GM12878 (cell line): ENCODE data around the gene IKZF1. TPM values are rescaled to one million over a fixed set of nuclear protein-coding genes. Genes with fewer than 3 reads are reported as not detected.
A peak's percentile ranks its signal among the peaks of the same experiment; 100 is the strongest.

Experiments used
- ATAC-seq: fragments of 200-7000 bp; cut with Tn5 transposase; 3 replicates; pipeline ENCODE4 v1.9.1; 2020; ENCODE audit warnings: mild to moderate bottlenecking, moderate library complexity
- BruUV-seq: library from RNA; stranded (reverse); fragments of 400-500 nt; replicated peaks from 2 replicates; lab custom pipeline; 2021; lab: Mats Ljungman, UMichigan
- CTCF ChIA-PET: fragments of 300-600 bp; sonication (Branson Sonifier 250); formaldehyde crosslinking; extraction: SDS; loops from one replicate; lab custom pipeline; 2021; ENCODE audit warnings: inconsistent platforms; lab: Yijun Ruan, JAX
- POLR2A ChIA-PET: fragments of 350-600 bp; formaldehyde crosslinking; extraction: SDS; loops from one replicate; lab custom pipeline; 2021; ENCODE audit warnings: inconsistent platforms; lab: Charles Lee
- RAD21 ChIA-PET: fragments of 300-600 bp; sonication (Branson Sonifier 250); formaldehyde crosslinking; loops from one replicate; lab custom pipeline; 2023; ENCODE audit warnings: antibody characterized with exemption; ENCODE audit not compliant: unreplicated experiment; lab: Charles Lee
- SMC1A ChIA-PET: fragments of 300-600 bp; sonication (Branson Sonifier 250); formaldehyde crosslinking; loops from one replicate; lab custom pipeline; 2023; ENCODE audit not compliant: unreplicated experiment, uncharacterized antibody; lab: Charles Lee
- DNase-seq: peaks from one replicate; pipeline ENCODE4 v3.0.0-alpha.2; 2011; ENCODE audit warnings: low read depth, low spot score
- FAIRE-seq: peaks from 3 replicates; lab custom pipeline; 2011; peaks lifted over from hg19 to GRCh38; lab: Jason Lieb, UNC
- H2AFZ ChIP-seq: 2 replicates; pipeline ENCODE4 v1.6.0; 2011; ENCODE audit warnings: low read depth, low read length, control low read depth; ENCODE audit not compliant: control insufficient read depth
- H3K27ac ChIP-seq: 2 replicates; pipeline ENCODE4 v1.5.1; 2011; ENCODE audit warnings: control low read depth; ENCODE audit not compliant: control insufficient read depth, insufficient read depth
- H3K27me3 ChIP-seq, 2 experiments: replicated peaks in 1 of 2; 2 replicates each; pipeline versions ENCODE4 v1.6.0 to v1.6.1; 2011; ENCODE audit warnings: low read length in 1 of 2; ENCODE audit not compliant: control insufficient read depth in 2 of 2, insufficient read depth in 2 of 2
- H3K36me3 ChIP-seq, 2 experiments: 2 replicates each; pipeline ENCODE4 v1.5.1; 2011; ENCODE audit warnings: low read length in 1 of 2; ENCODE audit not compliant: control insufficient read depth in 2 of 2, insufficient read depth in 2 of 2
- H3K4me1 ChIP-seq: 2 replicates; pipeline ENCODE4 v1.6.1; 2011; ENCODE audit warnings: mild to moderate bottlenecking, low read length, moderate library complexity, mixed read lengths; ENCODE audit not compliant: control insufficient read depth, insufficient read depth
- H3K4me2 ChIP-seq: 2 replicates; pipeline ENCODE4 v1.6.0; 2011; ENCODE audit warnings: control low read depth; ENCODE audit not compliant: control insufficient read depth, insufficient read depth
- H3K4me3 ChIP-seq: fragments of 200-600 bp; sonication (generic); 2 replicates; pipeline ENCODE4 v1.5.1; 2016
- H3K79me2 ChIP-seq: 2 replicates; pipeline ENCODE4 v1.6.0; 2011; ENCODE audit warnings: low read length; ENCODE audit not compliant: control insufficient read depth, insufficient read depth
- H3K9ac ChIP-seq: 2 replicates; pipeline ENCODE4 v1.8.0; 2011; ENCODE audit warnings: low read length, control low read depth, mixed read lengths; ENCODE audit not compliant: control insufficient read depth, insufficient read depth
- H3K9me3 ChIP-seq: replicated peaks from 3 replicates; pipeline ENCODE4 v1.5.1; 2011; ENCODE audit warnings: mild to moderate bottlenecking, low read length; ENCODE audit not compliant: control insufficient read depth, insufficient read depth
- H4K20me1 ChIP-seq: 2 replicates; pipeline ENCODE4 v1.6.0; 2011; ENCODE audit not compliant: control insufficient read depth, insufficient read depth
- BCL11A ChIP-seq: IDR thresholded peaks from 2 replicates; pipeline ENCODE4 v1.6.1; 2011; ENCODE audit warnings: low read depth, low read length
- CHD2 ChIP-seq: IDR thresholded peaks from 2 replicates; pipeline ENCODE4 v1.6.1; 2011; ENCODE audit warnings: low read depth, low read length, improper control_type of control experiment, borderline replicate concordance
- CREB1 ChIP-seq: IDR thresholded peaks from 2 replicates; pipeline ENCODE4 v1.6.1; 2012; ENCODE audit warnings: low read depth, mild to moderate bottlenecking, inconsistent platforms
- GATAD2B ChIP-seq: fragments of 450-650 bp; conservative IDR thresholded peaks from 2 replicates; pipeline ENCODE4 v1.6.1; 2017; ENCODE audit warnings: low read depth, mild to moderate bottlenecking, moderate library complexity
- IKZF1 ChIP-seq: fragments of 450-650 bp; conservative IDR thresholded peaks from 2 replicates; pipeline ENCODE4 v1.6.1; 2017; ENCODE audit warnings: antibody characterized with exemption, mild to moderate bottlenecking
- MEF2B ChIP-seq: fragments of 450-650 bp; IDR thresholded peaks from 2 replicates; pipeline ENCODE4 v1.6.1; 2018; ENCODE audit warnings: mild to moderate bottlenecking, moderate library complexity; ENCODE audit not compliant: partially characterized antibody, poor library complexity, severe bottlenecking
- NBN ChIP-seq: fragments of 450-650 bp; IDR thresholded peaks from 2 replicates; pipeline ENCODE4 v1.6.1; 2016
- POLR2A ChIP-seq: IDR thresholded peaks from 2 replicates; pipeline ENCODE4 v1.6.1; 2011; ENCODE audit warnings: low read depth, mild to moderate bottlenecking, low read length
- POU2F2 ChIP-seq: IDR thresholded peaks from 3 replicates; pipeline ENCODE4 v1.6.1; 2011; ENCODE audit warnings: low read depth, mild to moderate bottlenecking, low read length, borderline replicate concordance
- TCF12 ChIP-seq: IDR thresholded peaks from 2 replicates; pipeline ENCODE4 v1.6.1; 2011; ENCODE audit warnings: low read depth, mild to moderate bottlenecking, low read length
- YBX1 ChIP-seq: fragments of 450-650 bp; IDR thresholded peaks from 2 replicates; pipeline ENCODE4 v1.6.1; 2016; ENCODE audit warnings: antibody characterized with exemption
- ZBTB33 ChIP-seq: fragments of 450-650 bp; IDR thresholded peaks from 2 replicates; pipeline ENCODE4 v1.6.1; 2017; ENCODE audit warnings: mild to moderate bottlenecking
- WGBS: methylation state at CpG from one replicate; pipeline ENCODE4 v1.1.6; 2016; ENCODE audit warnings: low lambda C conversion rate; ENCODE audit not compliant: insufficient replicate concordance, insufficient coverage; ENCODE audit errors: missing lambda C conversion rate; 5-methylcytosine and 5-hydroxymethylcytosine counted together
- in situ Hi-C: fragments of 300-500 bp; cut with MboI; formaldehyde crosslinking; loops from 9 replicates; pipeline ENCODE4 v1.14.3; 2018; ENCODE audit warnings: mixed read lengths
- intact Hi-C: fragments of 100-400 bp; cut with micrococcal nuclease; formaldehyde crosslinking; loops from one replicate; pipeline ENCODE4 v1.14.2; 2022; ENCODE audit not compliant: unreplicated experiment
- polyA plus RNA-seq, 11 experiments: library from polyadenylated mRNA; depleted of rRNA in 4 of 11; unstranded in 6 of 11; stranded (reverse) in 5 of 11; fragments of >200 nt; fragmentation: Nextera tagmentation in 4 of 11; fragmentation: Illumina TruSeq in 1 of 11; extraction: Ambion mirVana in 4 of 11; extraction: Trizol in 1 of 11; gene quantifications; 1 replicate in 1 of 11; 2 replicates in 10 of 11; pipeline versions ENCODE4 v1.2.1 to v1.2.3, GENCODE V29; 2011 to 2016; ENCODE audit warnings: inconsistent platforms in 2 of 11, missing spikeins in 2 of 11, low read depth in 1 of 11
- total RNA-seq, 4 experiments: library from RNA; depleted of rRNA in 3 of 4; stranded (reverse); fragments of >200 nt in 3 of 4; fragmentation: Illumina TruSeq in 1 of 4; extraction: Trizol in 1 of 4; gene quantifications; 2 replicates each; pipeline versions ENCODE4 v1.2.1 to v1.2.3, GENCODE V29; 2013 to 2021
- TF ChIP-seq, protein P1 (sequence below): fragments of 450-650 bp; IDR thresholded peaks from 2 replicates; pipeline ENCODE4 v1.6.1; 2016; ENCODE audit warnings: mild to moderate bottlenecking, moderate library complexity, borderline replicate concordance

IKZF1 gene
- total and polyA plus RNA-seq, 10 of the 15 experiments (the other 5 are each of a cell fraction or from before 2014, with no cell fraction given) = 27.2 to 125 (median 71.6) TPM

DNA sequence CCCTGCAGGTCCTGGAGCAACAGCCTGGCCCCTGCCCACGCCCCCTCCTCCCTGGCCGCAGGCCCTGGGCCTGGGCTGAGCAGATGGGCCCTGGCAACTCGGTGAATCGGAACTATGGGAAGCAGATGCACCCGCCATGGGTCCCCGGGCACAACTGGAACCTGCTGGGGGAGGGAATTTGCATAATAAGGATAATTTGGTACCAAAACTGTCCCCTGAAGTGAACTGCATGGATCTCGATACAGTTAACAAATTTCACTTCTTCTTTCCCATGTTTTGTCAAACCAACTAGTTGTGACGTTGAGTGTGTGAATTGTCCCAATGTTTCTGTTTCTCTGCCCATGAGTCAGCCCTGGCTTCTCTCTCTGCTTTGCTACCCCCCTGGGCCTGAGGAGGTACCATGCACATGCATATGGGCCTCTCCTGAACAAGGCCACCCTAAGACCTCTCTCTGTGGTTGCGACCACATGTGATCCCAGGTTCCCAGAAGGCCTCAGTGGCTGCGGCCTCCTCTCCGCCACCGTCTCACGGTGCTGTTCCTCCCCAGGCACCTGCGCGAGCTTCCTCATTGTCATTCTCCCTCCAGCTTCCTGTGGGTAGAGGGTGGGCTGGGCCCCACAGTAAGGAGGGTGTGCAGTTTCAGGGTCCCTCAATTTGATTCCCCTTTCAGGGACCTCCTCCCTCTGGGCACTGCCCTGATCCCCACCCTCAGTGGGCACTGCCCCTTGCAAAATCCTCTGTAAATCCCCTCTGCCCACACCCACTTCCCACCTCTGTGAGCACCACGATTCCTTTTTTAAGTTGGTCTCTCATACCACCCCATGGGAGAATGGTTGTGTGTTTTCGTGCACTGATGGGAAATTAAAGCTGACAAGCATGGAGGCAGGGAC is 105.6 kb downstream of the IKZF1 start:
- no peak for FAIRE-seq
- Histone ChIP-seq H2AFZ (peak overlapping the region; percentile 65), H3K4me1 (peaks cover 71% of the 10 kb centered on the region), H4K20me1 (no peaks in the 10 kb centered on the region), H3K4me2 (peak overlapping the region; percentile 32), H3K27ac (peak overlapping the region; percentile 54), H3K79me2 (no peaks in the 10 kb centered on the region), H3K36me3 (no peaks in the 10 kb centered on the region), H3K9ac (peak overlapping the region; percentile 11; the same call in 1 of the 2 replicates), H3K9me3 (no peaks in the 10 kb centered on the region), H3K4me3 (no peak overlapping the region), H3K27me3 (no peaks in the 10 kb centered on the region)
- BruUV-seq = no TSS peak
- in situ Hi-C loops (loop anchor here (10.0 kb wide), 1 partner anchor 205 kb away; no protein-coding TSS in a partner anchor), intact Hi-C loops (loop anchor here (2.0 kb wide), 1 partner anchor 139 kb away; no protein-coding TSS in a partner anchor)
- under 1% methylated on average over 17 of the region's 17 CpGs for WGBS
- ChIA-PET POLR2A (no interaction called here), SMC1A (interaction anchor here (0.9 to 1.6 kb wide), 6 partner anchors 10 to 267 kb away, joined by 3 to 5 read pairs (median 3); no protein-coding TSS in a partner anchor), RAD21 (interaction anchor here (1.1 to 2.3 kb wide), 2 partner anchors 79 to 205 kb away, joined by 3 to 7 read pairs; no protein-coding TSS in a partner anchor), CTCF (interaction anchor here (0.5 to 1.9 kb wide), 6 partner anchors 11 to 290 kb away, joined by 3 to 12 read pairs (median 5); no protein-coding TSS in a partner anchor)
- peak; percentile 72 for ATAC-seq
- peak; percentile 94 for DNase-seq
- TF ChIP-seq IKZF1 = peak; percentile 89
- TF ChIP-seq CHD2 = peak; percentile 8; the same call in 1 of the 2 replicates
- peak; percentile 70 for TF ChIP-seq CREB1
- peak; percentile 81 for TF ChIP-seq MEF2B
- peak; percentile 49; the same call in 1 of the 2 replicates for TF ChIP-seq POLR2A
- TF ChIP-seq NBN = peak; percentile 74; the same call in 1 of the 2 replicates
- TF ChIP-seq GATAD2B = peak; percentile 88; the same call in 1 of the 2 replicates
- TF ChIP-seq POU2F2 = peak; percentile 96
- TF ChIP-seq BCL11A = 0 out of 2 replicates have a peak, but pooled peaks have one; percentile 41
- no peak for TF ChIP-seq ZBTB33
- TF ChIP-seq YBX1 = no peak
- TF ChIP-seq, protein P1, sequence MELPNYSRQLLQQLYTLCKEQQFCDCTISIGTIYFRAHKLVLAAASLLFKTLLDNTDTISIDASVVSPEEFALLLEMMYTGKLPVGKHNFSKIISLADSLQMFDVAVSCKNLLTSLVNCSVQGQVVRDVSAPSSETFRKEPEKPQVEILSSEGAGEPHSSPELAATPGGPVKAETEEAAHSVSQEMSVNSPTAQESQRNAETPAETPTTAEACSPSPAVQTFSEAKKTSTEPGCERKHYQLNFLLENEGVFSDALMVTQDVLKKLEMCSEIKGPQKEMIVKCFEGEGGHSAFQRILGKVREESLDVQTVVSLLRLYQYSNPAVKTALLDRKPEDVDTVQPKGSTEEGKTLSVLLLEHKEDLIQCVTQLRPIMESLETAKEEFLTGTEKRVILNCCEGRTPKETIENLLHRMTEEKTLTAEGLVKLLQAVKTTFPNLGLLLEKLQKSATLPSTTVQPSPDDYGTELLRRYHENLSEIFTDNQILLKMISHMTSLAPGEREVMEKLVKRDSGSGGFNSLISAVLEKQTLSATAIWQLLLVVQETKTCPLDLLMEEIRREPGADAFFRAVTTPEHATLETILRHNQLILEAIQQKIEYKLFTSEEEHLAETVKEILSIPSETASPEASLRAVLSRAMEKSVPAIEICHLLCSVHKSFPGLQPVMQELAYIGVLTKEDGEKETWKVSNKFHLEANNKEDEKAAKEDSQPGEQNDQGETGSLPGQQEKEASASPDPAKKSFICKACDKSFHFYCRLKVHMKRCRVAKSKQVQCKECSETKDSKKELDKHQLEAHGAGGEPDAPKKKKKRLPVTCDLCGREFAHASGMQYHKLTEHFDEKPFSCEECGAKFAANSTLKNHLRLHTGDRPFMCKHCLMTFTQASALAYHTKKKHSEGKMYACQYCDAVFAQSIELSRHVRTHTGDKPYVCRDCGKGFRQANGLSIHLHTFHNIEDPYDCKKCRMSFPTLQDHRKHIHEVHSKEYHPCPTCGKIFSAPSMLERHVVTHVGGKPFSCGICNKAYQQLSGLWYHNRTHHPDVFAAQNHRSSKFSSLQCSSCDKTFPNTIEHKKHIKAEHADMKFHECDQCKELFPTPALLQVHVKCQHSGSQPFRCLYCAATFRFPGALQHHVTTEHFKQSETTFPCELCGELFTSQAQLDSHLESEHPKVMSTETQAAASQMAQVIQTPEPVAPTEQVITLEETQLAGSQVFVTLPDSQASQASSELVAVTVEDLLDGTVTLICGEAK = no peak
- peak; percentile 44; the same call in 1 of the 2 replicates for TF ChIP-seq TCF12
